ENCODE measurements around the gene NR3C2. TPM values are rescaled to one million over a fixed set of nuclear protein-coding genes. Genes with fewer than 3 reads are reported as not detected.

The NR3C2 gene
- total RNA-seq, 1 donor from 2014 or later, result 25.9 TPM

- no peak overlapping the region for H3K27ac ChIP-seq
- no peaks in the 10 kb centered on the region for H3K27me3 ChIP-seq
- ATAC-seq, result no peak
- DNase-seq, result no peak
- TF ChIP-seq CTCF (IDR thresholded peaks at IDR 0.05), result no peak
- H3K9me3 ChIP-seq, result no peaks in the 10 kb centered on the region
- H3K4me1 ChIP-seq, result no peaks in the 10 kb centered on the region
- intact Hi-C loops (cut with DNase I), result no loop called here
- no peaks in the 10 kb centered on the region for H3K36me3 ChIP-seq
- no peak overlapping the region for H3K4me3 ChIP-seq
These were observed 176.6 kb downstream of the NR3C2 start for GRCh38 chr4:148265627-148266026.

- no peaks in the 10 kb centered on the region for H3K36me3 ChIP-seq
- ATAC-seq (no peak), DNase-seq (no peak)
- intact Hi-C loops (cut with DNase I), result no loop called here
- no peak for TF ChIP-seq CTCF (IDR thresholded peaks at IDR 0.05)
- no peaks in the 10 kb centered on the region for H3K27me3 ChIP-seq
- H3K4me3 ChIP-seq, result no peak overlapping the region
- H3K9me3 ChIP-seq, result no peaks in the 10 kb centered on the region
- H3K4me1 ChIP-seq, result no peaks in the 10 kb centered on the region
- H3K27ac ChIP-seq, result no peak overlapping the region
These were observed 178.4 kb downstream of the NR3C2 start for GRCh38 chr4:148263802-148264201.

GRCh38 chr4:148263127-148263526 lies 179.1 kb downstream of the NR3C2 start:
- no peaks in the 10 kb centered on the region for H3K9me3 ChIP-seq
- H3K4me3 ChIP-seq, result no peak overlapping the region
- intact Hi-C loops (cut with DNase I), result no loop called here
- H3K4me1 ChIP-seq, result no peaks in the 10 kb centered on the region
- H3K36me3 ChIP-seq, result no peaks in the 10 kb centered on the region
- no peak for TF ChIP-seq CTCF (IDR thresholded peaks at IDR 0.05)
- H3K27ac ChIP-seq, result no peak overlapping the region
- DNase-seq (no peak), ATAC-seq (no peak)
- H3K27me3 ChIP-seq, result no peaks in the 10 kb centered on the region

- TF ChIP-seq CTCF (IDR thresholded peaks at IDR 0.05), result no peak
- intact Hi-C loops (cut with DNase I), result no loop called here
- Histone ChIP-seq H3K36me3 (no peaks in the 10 kb centered on the region), H3K27me3 (no peaks in the 10 kb centered on the region), H3K4me3 (no peak overlapping the region), H3K27ac (no peak overlapping the region), H3K4me1 (no peaks in the 10 kb centered on the region), H3K9me3 (no peaks in the 10 kb centered on the region)
- no peak for ATAC-seq
- no peak for DNase-seq
These were observed 180.4 kb downstream of the NR3C2 start for GRCh38 chr4:148261848-148262247.

- Histone ChIP-seq H3K27me3 (no peaks in the 10 kb centered on the region), H3K4me3 (no peak overlapping the region), H3K27ac (no peak overlapping the region), H3K36me3 (no peaks in the 10 kb centered on the region), H3K4me1 (no peaks in the 10 kb centered on the region), H3K9me3 (no peaks in the 10 kb centered on the region)
- TF ChIP-seq CTCF (IDR thresholded peaks at IDR 0.05), result no peak
- no peak for DNase-seq
- intact Hi-C loops (cut with DNase I), result no loop called here
- no peak for ATAC-seq
These were observed 182.4 kb downstream of the NR3C2 start for GRCh38 chr4:148259841-148260240.

GRCh38 chr4:148258535-148258934 lies 183.7 kb downstream of the NR3C2 start:
- no peak overlapping the region for H3K27ac ChIP-seq
- ATAC-seq (no peak), DNase-seq (no peak)
- H3K36me3 ChIP-seq, result no peaks in the 10 kb centered on the region
- no peak for TF ChIP-seq CTCF (IDR thresholded peaks at IDR 0.05)
- H3K9me3 ChIP-seq, result no peaks in the 10 kb centered on the region
- intact Hi-C loops (cut with DNase I), result no loop called here
- H3K4me3 ChIP-seq, result no peak overlapping the region
- H3K4me1 ChIP-seq, result no peaks in the 10 kb centered on the region
- H3K27me3 ChIP-seq, result no peaks in the 10 kb centered on the region
